Sigmoid colon (tissue), 7 donors: ENCODE results near the gene FBN3. TPM values are rescaled to one million over a fixed set of nuclear protein-coding genes. Genes with fewer than 3 reads are reported as not detected.

Source experiments
- DNase-seq: peaks from one replicate; pipeline ENCODE4 v3.0.0-alpha.2; 2019
- H3K27ac ChIP-seq, 4 donors: fragments of 200-600 bp; sonication (generic); one replicate each; pipeline ENCODE4 v1.5.1; 2016 to 2019; ENCODE audit warnings: mild to moderate bottlenecking in 1 of 4
- H3K27me3 ChIP-seq, 3 donors: fragments of 200-600 bp; sonication (generic); one replicate each; pipeline ENCODE4 v1.5.1; 2019; ENCODE audit warnings: mild to moderate bottlenecking in 1 of 3
- H3K36me3 ChIP-seq, 4 donors: fragments of 200-600 bp; sonication (generic); one replicate each; pipeline ENCODE4 v1.5.1; 2016 to 2019
- H3K4me1 ChIP-seq, 4 donors: fragments of 200-600 bp; sonication (generic); one replicate each; pipeline ENCODE4 v1.5.1; 2017 to 2019
- H3K4me3 ChIP-seq, 4 donors: fragments of 200-600 bp; sonication (generic); one replicate each; pipeline ENCODE4 v1.5.1; 2017 to 2019; ENCODE audit warnings: mild to moderate bottlenecking in 2 of 4, moderate library complexity in 1 of 4
- H3K9me3 ChIP-seq, 4 donors: fragments of 200-600 bp in 3 of 4; sonication (generic) in 3 of 4; one replicate each; pipeline versions ENCODE4 v1.5.1 to v1.6.1; 2013 to 2019
- EP300 ChIP-seq, 4 donors: sonication (generic); formaldehyde crosslinking; IDR thresholded peaks; one replicate each; pipeline ENCODE4 v1.6.1; 2017; ENCODE audit warnings: antibody characterized with exemption in 4 of 4
- POLR2A ChIP-seq, 2 donors: fragments of 450-650 bp; IDR thresholded peaks; one replicate each; pipeline ENCODE4 v1.6.1; 2016; ENCODE audit warnings: antibody characterized with exemption in 2 of 2, mild to moderate bottlenecking in 2 of 2, moderate library complexity in 2 of 2
- POLR2AphosphoS5 ChIP-seq, 4 donors: sonication (generic); formaldehyde crosslinking; IDR thresholded peaks; one replicate each; pipeline ENCODE4 v1.6.1; 2017; ENCODE audit warnings: antibody characterized with exemption in 4 of 4
- WGBS, 2 donors: extraction: QIAGEN DNeasy Blood & Tissue Kit; methylation state at CpG; one replicate each; pipeline ENCODE4 v1.1.7; 2013; 5-methylcytosine and 5-hydroxymethylcytosine counted together
- intact Hi-C: fragments of 100-400 bp; cut with DNase I; formaldehyde crosslinking; loops from one replicate; pipeline ENCODE4 v1.15.1; 2023
- polyA plus RNA-seq, 3 donors: library from polyadenylated mRNA; stranded (reverse); fragments of 200-250 nt; gene quantifications; one replicate each; pipeline ENCODE4 v1.2.3, GENCODE V29; 2013
- total RNA-seq, 4 donors: library from RNA; depleted of rRNA; stranded (reverse); fragments of >200 nt; gene quantifications; one replicate each; pipeline ENCODE4 v1.1.0, GENCODE V29; 2016
- TF ChIP-seq, protein P1 (sequence below), 4 experiments: fragments of 450-650 bp in 3 of 4; fragments of 200-600 bp in 1 of 4; IDR thresholded peaks; one replicate each; pipeline ENCODE4 v1.5.1; 2016 to 2019; ENCODE audit warnings: antibody characterized with exemption in 4 of 4, mild to moderate bottlenecking in 3 of 4, moderate library complexity in 2 of 4
- donor health status: healthy with polysubstance abuse.
- donor health status: Bipolar disorder and iron deficiency.
- donor health status: healthy.

The FBN3 gene
- total and polyA plus RNA-seq, 7 donors: 0.06 TPM; not detected in 6

DNA sequence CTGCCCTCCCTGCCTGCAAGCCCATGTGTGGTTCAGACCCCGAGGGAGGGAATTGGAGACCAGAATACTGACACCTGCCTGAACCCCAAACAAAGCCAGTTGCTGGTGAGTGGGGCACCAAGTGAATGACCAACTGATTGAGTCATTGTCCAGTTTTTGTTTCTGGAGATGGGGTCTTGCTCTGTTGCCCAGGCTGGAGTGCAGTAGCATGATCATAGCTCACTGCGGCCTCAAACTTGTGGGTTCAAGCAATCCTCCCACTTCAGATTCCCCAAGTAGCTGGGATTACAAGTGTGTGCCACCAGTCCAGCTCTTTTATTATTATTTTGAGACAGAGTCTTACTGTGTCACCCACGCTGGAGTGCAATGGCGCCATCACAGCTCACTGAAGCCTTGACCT lies 92.9 kb downstream of the FBN3 start:
- DNase-seq: no peak
- Histone ChIP-seq H3K9me3 (no peaks in the 10 kb centered on the region), H3K4me1 (no peaks in the 10 kb centered on the region), H3K36me3 (no peaks in the 10 kb centered on the region), H3K27me3 (no peaks in the 10 kb centered on the region), H3K4me3 (no peak overlapping the region), H3K27ac (no peak overlapping the region)
- intact Hi-C loops: no loop called here
- WGBS, 2 donors: 82 to 97% methylated on average over 4 of the region's 4 CpGs
- no peak for TF ChIP-seq EP300 (IDR thresholded peaks at IDR 0.05)
- no peak for TF ChIP-seq POLR2AphosphoS5 (IDR thresholded peaks at IDR 0.05)
- no peak for TF ChIP-seq POLR2A (IDR thresholded peaks at IDR 0.05)
- TF ChIP-seq, protein P1, sequence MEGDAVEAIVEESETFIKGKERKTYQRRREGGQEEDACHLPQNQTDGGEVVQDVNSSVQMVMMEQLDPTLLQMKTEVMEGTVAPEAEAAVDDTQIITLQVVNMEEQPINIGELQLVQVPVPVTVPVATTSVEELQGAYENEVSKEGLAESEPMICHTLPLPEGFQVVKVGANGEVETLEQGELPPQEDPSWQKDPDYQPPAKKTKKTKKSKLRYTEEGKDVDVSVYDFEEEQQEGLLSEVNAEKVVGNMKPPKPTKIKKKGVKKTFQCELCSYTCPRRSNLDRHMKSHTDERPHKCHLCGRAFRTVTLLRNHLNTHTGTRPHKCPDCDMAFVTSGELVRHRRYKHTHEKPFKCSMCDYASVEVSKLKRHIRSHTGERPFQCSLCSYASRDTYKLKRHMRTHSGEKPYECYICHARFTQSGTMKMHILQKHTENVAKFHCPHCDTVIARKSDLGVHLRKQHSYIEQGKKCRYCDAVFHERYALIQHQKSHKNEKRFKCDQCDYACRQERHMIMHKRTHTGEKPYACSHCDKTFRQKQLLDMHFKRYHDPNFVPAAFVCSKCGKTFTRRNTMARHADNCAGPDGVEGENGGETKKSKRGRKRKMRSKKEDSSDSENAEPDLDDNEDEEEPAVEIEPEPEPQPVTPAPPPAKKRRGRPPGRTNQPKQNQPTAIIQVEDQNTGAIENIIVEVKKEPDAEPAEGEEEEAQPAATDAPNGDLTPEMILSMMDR (IDR thresholded peaks at IDR 0.05): no peak

DNA sequence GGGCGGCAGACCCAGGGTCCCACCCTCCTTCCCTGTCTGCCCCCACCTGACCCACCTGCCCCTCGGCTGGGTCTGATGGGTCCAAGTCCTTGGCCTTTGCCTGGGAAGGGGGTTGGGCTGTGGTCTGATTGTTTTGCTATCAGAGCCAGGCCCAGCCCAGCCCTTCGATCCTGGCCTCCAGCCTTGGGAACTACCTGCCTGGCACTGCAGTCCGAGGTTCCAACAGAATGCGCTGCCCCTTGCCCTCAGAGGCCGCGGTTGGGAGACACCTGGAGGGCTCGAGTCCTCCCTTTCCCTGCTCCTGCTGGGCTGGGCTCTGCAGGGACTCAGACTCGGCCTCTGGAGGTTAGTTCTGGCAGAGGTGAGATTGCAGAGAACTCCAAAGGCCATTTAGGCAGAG lies 95.2 kb downstream of the FBN3 start:
- H3K9me3 ChIP-seq: no peaks in the 10 kb centered on the region
- WGBS, 2 donors: 29 to 48% methylated on average over 9 of the region's 9 CpGs
- intact Hi-C loops: no loop called here
- H3K4me1 ChIP-seq: peaks cover 0 to 12% (median 7%) of the 10 kb centered on the region in 4 donors
- H3K27me3 ChIP-seq: peaks cover 0 to 13% (median 0%) of the 10 kb centered on the region in 3 donors
- DNase-seq: no peak
- TF ChIP-seq, protein P1 (IDR thresholded peaks at IDR 0.05): no peak
- no peaks in the 10 kb centered on the region for H3K36me3 ChIP-seq
- no peak overlapping the region for H3K4me3 ChIP-seq
- no peak overlapping the region for H3K27ac ChIP-seq

DNA sequence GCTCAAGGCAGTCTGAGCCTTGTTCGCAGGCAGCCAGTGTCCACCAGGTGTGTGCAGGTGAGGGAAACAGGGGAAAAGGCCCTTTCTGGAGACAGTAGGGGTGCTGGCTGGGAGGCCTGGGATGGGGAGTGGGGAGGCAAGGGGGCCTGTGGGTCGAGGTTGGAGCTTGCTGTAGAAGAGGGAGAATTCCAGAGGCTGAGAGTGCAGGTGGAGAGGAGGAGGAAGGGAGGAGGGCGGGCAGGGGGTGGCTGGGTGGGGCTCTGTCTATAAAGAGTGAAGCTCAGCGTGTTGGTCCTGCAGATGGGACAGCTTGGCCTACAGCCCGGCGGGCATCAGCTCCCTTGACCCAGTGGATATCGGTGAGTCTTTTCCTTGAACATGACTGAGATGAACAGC lies 96.9 kb downstream of the FBN3 start, which contains the start of gene CCL25:
CCL25 (plus strand) TSS at position 297 of the 396 bp plus-strand sequence. CDS start 290 bp downstream, outside the sequence.
- Histone ChIP-seq H3K27me3 (peaks cover 0 to 14% (median 0%) of the 10 kb centered on the region in 3 donors), H3K4me3 (no peak within 1 kb of the TSS), H3K36me3 (no peaks in the 10 kb centered on the region), H3K27ac (no peak within 1 kb of the TSS), H3K9me3 (no peaks in the 10 kb centered on the region), H3K4me1 (peaks cover 0 to 12% (median 7%) of the 10 kb centered on the region in 4 donors)
- intact Hi-C loops: no loop called here
- 59 to 70% methylated on average over 7 of the region's 7 CpGs for WGBS, 2 donors
- no peak for DNase-seq
- TF ChIP-seq POLR2AphosphoS5 (IDR thresholded peaks at IDR 0.05) (no peak), EP300 (IDR thresholded peaks at IDR 0.05) (no peak), POLR2A (IDR thresholded peaks at IDR 0.05) (no peak)
- TF ChIP-seq, protein P1 (IDR thresholded peaks at IDR 0.05): no peak

DNA sequence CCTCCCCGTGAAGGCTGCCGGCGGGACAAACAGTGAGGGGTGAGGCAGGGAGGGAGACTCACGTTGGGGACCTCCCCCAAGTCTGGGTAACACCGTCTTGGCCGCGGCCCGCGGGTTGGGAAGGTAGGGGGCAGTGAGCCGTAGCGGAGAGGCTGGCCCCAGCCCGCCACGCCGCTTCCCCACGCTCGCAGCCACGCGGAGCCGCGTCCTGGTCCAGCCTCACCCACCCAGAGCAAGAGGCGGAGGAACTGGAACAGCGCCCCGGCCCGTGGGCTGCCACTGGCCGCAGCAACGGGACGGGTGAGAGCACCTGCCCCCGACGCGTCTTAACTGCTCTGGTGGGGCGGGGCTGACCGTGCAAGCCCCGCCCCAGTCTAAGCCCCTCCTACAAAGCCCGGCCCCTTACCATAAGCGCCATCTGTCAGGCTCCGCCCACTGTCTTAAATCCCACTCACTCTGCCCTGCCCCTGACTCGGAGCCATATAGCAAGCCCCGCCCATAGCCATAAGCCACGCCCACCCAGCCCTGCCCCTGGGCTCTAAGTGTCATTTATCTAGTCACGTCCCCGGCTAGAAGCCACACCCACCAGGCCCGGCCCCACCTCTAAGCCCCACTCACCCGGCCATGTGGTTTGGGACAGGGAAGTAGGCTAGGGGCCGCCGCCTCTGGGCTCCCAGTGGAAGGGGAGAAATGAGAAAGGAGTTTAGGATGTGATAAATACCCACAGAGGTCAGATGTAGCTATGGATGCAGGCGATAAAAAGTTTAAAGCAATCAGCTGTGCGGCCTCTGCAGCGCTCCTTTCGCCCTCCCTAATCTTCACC lies 98.9 kb downstream of the FBN3 start:
- peak; percentile 84 for DNase-seq
- Histone ChIP-seq H3K4me1 (peaks cover 0 to 12% (median 7%) of the 10 kb centered on the region in 4 donors), H3K36me3 (no peaks in the 10 kb centered on the region), H3K4me3 (peak overlapping the region in 2 of 4 donors; percentile 31 to 35), H3K27me3 (peaks cover 0 to 14% (median 0%) of the 10 kb centered on the region in 3 donors), H3K27ac (no peak overlapping the region), H3K9me3 (no peaks in the 10 kb centered on the region)
- intact Hi-C loops: no loop called here
- WGBS, 2 donors: 7 to 9% methylated on average over 49 of the region's 49 CpGs
- no peak for TF ChIP-seq POLR2AphosphoS5 (IDR thresholded peaks at IDR 0.05)
- no peak for TF ChIP-seq POLR2A (IDR thresholded peaks at IDR 0.05)
- TF ChIP-seq EP300 (IDR thresholded peaks at IDR 0.05): no peak
- TF ChIP-seq, protein P1 (IDR thresholded peaks at IDR 0.05): no peak
